Large intestine (tissue), 3 donors: ENCODE data around the gene USP12. TPM values are rescaled to one million over a fixed set of nuclear protein-coding genes. Genes with fewer than 3 reads are reported as not detected.
A peak's percentile ranks its signal among the peaks of the same experiment; 100 is the strongest.

Source experiments
- DNase-seq, 2 donors: peaks; one replicate each; pipeline versions ENCODE4 v3.0.0 to v3.0.0-alpha.2; 2013
- H3K27ac ChIP-seq: one replicate; pipeline ENCODE4 v1.5.1; 2013; ENCODE audit warnings: low read length
- H3K27me3 ChIP-seq: 2 replicates; pipeline ENCODE4 v1.6.1; 2013; ENCODE audit warnings: low read length; ENCODE audit not compliant: control insufficient read depth, insufficient read depth
- H3K36me3 ChIP-seq: 2 replicates; pipeline ENCODE4 v1.6.1; 2013; ENCODE audit warnings: low read length; ENCODE audit not compliant: control insufficient read depth, insufficient read depth
- H3K4me1 ChIP-seq: one replicate; pipeline ENCODE4 v1.6.1; 2013; ENCODE audit warnings: low read length; ENCODE audit not compliant: control insufficient read depth, insufficient read depth
- H3K4me3 ChIP-seq: one replicate; pipeline ENCODE4 v1.5.1; 2013; ENCODE audit warnings: low read length
- H3K9me3 ChIP-seq: one replicate; pipeline ENCODE4 v1.6.1; 2013; ENCODE audit warnings: mild to moderate bottlenecking, low read depth, low read length, moderate library complexity; ENCODE audit not compliant: control insufficient read depth
- WGBS: methylation state at CpG from one replicate; pipeline ENCODE4 v1.1.5; 2013; ENCODE audit warnings: low lambda C conversion rate; ENCODE audit not compliant: insufficient coverage; 5-methylcytosine and 5-hydroxymethylcytosine counted together
- polyA plus RNA-seq: library from polyadenylated mRNA; unstranded; fragments of 120-200 nt; gene quantifications from one replicate; pipeline ENCODE4 v1.2.1, GENCODE V29; 2013

Gene USP12
- polyA plus RNA-seq, 1 donor, result 52.7 TPM

DNA sequence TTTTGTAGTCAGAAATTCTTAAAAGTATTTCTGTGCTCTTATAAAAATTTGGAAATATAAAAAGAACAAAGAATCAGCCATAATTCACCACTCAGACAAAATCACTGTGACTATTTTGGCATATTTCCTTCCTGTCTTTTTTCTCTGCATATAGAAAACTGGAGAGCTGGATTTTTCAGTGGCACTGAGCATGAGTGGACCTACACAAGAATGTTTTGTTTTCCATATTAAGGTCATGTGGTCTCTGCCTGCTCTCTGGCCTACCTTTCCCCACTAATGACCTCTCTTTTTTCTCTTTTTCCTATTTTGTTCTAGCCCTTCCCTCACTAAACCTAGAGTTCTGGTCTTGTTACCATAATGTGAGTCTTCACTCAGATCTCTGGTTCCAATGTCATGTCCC is 17.6 kb upstream of the USP12 start:
- no peak for DNase-seq

DNA sequence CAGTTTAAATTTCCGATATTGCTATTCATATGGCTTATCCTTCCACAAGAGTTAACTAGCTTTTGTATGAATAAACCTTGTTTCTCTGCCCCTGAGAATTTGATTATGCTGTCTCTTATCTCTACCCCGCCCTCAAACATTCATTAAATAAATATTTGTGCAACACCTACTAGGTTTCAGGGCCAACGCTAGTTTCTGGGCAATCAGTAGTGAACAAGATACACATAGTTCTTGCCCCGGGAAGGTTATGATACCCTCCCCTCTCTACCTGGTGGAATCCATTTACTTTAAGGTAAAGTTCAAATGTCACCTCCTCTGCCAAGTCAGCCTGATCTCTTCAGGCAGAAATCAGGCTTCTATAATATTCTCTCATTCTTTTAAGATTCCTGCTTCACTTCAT is 16.6 kb upstream of the USP12 start:
- DNase-seq, result no peak
- 80% methylated on average over 1 of the region's 4 CpGs for WGBS
- H3K27ac ChIP-seq, result peak overlapping the region; percentile 29
- H3K36me3 ChIP-seq, result no peaks in the 10 kb centered on the region
- no peaks in the 10 kb centered on the region for H3K9me3 ChIP-seq
- H3K27me3 ChIP-seq, result no peaks in the 10 kb centered on the region
- H3K4me3 ChIP-seq, result no peak overlapping the region
- peaks cover 3% of the 10 kb centered on the region for H3K4me1 ChIP-seq

More for the DNA sequence above, 17.6 kb upstream of the USP12 start:
- H3K27me3 ChIP-seq, result no peaks in the 10 kb centered on the region
- H3K4me1 ChIP-seq, result peaks cover 3% of the 10 kb centered on the region
- no peak overlapping the region for H3K4me3 ChIP-seq
- H3K36me3 ChIP-seq, result no peaks in the 10 kb centered on the region
- no peak overlapping the region for H3K27ac ChIP-seq
- no peaks in the 10 kb centered on the region for H3K9me3 ChIP-seq

DNA sequence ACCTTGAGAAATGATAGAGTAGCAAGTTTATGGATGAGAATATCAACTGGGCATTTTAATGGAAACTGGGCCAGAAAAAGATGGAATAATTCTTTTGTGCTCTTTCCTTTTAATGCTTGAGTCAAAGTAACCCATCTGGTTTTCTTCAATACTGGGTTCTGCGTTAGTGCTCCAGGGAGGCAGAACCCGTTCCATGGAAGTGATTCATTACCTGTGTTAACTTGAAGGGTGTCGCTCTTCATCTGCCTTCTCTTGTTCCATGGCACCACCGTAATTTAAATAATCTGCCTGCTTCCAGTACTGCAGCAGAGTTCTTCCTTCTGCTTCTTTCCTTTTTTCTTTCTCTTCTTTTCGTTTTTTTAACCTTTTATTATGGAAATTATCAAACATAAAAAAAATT is 14.7 kb upstream of the USP12 start:
- WGBS, result 42% methylated on average over 5 of the region's 5 CpGs
- no peaks in the 10 kb centered on the region for H3K36me3 ChIP-seq
- H3K27ac ChIP-seq, result no peak overlapping the region
- no peak for DNase-seq
- no peaks in the 10 kb centered on the region for H3K27me3 ChIP-seq
- H3K9me3 ChIP-seq, result no peaks in the 10 kb centered on the region
- peaks cover 3% of the 10 kb centered on the region for H3K4me1 ChIP-seq
- no peak overlapping the region for H3K4me3 ChIP-seq

DNA sequence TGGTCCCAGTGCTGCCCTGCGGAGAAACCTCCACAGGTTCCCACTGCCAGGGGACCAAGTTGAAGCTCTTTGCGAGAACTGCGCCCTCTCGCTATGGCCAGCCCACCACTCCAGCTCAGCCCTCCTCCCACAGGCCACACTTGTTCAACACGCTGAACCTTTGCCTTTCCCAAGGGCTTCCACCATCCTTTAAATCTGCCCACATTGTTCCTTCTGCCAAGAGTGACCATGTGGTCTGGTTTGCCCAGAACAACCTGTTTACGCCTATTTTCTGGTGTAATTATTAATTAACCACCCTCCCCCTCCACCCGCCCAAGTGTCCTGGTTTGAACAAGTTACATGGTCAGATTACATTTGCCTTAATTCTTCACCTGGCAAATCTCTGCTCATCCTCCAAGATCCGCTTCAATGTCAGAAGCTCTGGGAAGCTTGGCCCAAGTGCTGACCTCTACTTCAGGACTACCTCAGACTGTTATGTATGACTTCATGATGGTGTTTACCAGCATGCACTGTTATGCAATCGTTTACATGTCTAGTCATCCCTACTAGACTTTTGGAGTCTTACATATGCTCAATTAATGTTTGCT is 12.0 kb upstream of the USP12 start:
- no peak overlapping the region for H3K27ac ChIP-seq
- no peak overlapping the region for H3K4me3 ChIP-seq
- H3K9me3 ChIP-seq, result no peaks in the 10 kb centered on the region
- peaks cover 3% of the 10 kb centered on the region for H3K4me1 ChIP-seq
- WGBS, result no CpG with 5 or more reads among the region's 9 CpGs
- no peaks in the 10 kb centered on the region for H3K36me3 ChIP-seq
- DNase-seq, result no peak
- H3K27me3 ChIP-seq, result no peaks in the 10 kb centered on the region

DNA sequence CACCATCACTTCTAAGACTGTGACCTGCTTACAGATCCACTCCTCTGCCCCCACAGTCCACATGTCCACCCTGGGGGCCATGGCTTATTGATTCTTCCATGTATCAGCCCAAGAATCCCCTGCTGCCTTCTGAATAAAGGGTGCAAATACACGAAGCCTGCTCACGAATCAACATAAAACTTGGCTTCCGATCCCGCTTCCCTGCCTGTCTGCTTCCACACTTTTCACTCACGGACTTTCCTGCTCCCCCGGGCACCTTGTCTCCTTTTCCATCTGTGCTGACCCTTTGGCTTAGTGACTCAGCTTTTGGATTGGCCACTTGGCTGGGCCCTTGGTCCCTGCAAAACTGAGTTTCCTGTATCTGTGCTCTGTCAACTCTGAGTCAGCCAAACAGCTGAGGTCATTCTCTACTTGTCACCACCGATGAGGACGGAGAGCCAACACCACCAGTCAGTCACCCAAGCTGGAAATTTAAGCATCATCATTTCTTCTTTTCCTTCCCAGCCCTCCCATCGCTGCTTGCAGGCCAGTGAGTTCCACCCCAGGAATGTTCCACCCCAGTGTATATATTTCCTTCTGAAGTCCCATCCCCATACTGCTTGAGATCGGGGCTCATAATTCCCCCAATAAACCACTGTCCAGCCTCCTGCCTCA is 11.4 kb upstream of the USP12 start:
- H3K4me1 ChIP-seq, result no peaks in the 10 kb centered on the region
- no peaks in the 10 kb centered on the region for H3K9me3 ChIP-seq
- H3K36me3 ChIP-seq, result no peaks in the 10 kb centered on the region
- no peak for DNase-seq
- H3K27me3 ChIP-seq, result no peaks in the 10 kb centered on the region
- H3K4me3 ChIP-seq, result no peak overlapping the region
- no peak overlapping the region for H3K27ac ChIP-seq
- WGBS, result 70% methylated on average over 4 of the region's 10 CpGs

DNA sequence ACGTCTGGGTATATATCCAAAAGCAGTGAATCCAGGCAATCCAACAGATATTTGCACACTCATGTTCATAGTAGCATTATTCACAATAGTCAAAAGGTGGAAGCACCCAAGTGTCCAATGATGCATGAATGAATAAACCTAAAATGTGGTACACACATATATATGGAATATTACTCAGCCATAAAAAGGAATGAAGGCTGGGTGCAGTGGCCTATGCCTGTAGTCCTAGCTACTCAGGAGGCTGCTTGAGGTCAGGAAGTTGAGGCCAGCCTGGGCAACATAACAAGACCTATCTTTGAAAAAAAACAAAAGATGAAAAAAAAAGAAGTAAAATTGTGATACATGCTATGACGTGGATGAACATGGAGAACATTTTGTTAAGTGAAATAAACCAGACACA is 10.4 kb upstream of the USP12 start:
- Histone ChIP-seq H3K27me3 (no peaks in the 10 kb centered on the region), H3K4me3 (no peak overlapping the region), H3K36me3 (no peaks in the 10 kb centered on the region), H3K4me1 (no peaks in the 10 kb centered on the region), H3K27ac (no peak overlapping the region), H3K9me3 (no peaks in the 10 kb centered on the region)
- DNase-seq, result no peak
- WGBS, result 100% methylated on average over 1 of the region's 2 CpGs

DNA sequence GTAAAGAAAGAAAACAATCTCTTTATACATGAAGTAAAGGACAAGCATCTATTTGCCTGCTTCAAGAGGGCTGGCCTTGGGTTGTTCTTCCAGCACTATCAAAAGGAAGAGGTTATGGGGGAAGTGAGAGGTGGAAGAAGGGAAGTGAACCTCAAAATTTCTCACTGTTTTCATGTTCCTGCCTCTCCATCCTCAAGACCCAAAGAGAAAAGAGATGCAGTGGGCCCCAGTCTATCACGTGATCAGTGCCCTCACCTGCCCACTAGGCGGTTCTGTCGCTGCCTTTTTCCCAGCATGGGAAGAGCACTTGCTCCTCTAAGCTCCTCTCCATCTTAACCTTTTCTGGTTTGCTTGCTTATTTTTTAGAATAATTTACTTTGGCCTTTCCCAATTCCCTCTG is 6.2 kb upstream of the USP12 start:
- Histone ChIP-seq H3K27ac (no peak overlapping the region), H3K4me1 (no peaks in the 10 kb centered on the region), H3K4me3 (no peak overlapping the region), H3K9me3 (no peaks in the 10 kb centered on the region), H3K36me3 (no peaks in the 10 kb centered on the region), H3K27me3 (no peaks in the 10 kb centered on the region)
- WGBS, result 39% methylated on average over 3 of the region's 3 CpGs
- no peak for DNase-seq

DNA sequence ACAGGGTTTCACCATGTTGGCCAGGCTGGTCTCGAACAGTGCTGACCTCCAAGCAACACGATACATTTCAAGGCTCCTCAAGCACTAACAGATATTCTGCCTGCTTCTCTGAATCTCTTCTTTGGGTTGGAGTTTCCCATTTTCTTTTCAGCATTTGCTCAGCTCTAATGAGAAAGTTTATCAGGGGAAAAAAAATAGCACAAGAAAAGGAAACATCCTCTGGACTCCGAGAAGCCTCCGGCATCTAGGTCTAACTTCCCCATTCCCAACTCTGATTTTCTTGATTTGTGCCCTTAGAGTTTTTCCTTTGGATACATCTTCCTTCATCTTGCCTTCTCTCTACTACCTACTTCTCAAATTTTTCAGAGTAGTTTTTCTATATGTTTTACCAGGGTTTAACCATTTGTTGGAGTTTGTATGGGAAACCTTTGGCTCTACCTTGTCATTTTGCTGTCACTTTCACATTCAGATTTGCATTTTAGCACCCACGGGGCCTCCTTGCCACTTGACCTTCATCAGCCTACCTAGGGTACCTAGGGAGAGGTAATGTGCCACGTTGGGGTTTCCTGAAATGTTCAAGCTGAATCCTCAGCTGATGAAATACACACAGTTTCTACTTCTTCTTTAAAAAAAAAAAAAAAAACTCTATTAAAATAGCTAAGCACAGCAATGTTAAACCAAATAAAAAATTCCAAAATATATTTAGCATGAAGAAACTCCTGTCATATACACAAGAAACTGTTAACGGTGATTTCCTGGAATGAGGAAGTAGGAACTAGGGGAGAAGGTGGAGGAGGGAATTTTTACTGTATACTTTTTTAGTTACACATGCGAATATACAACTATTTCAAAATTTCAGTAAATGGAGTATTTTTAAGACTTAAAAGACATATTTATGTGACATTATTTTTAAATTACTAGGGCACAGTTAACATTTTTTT is 5.1 kb upstream of the USP12 start:
- WGBS, result 92% methylated on average over 2 of the region's 8 CpGs
- H3K4me3 ChIP-seq, result no peak overlapping the region
- H3K4me1 ChIP-seq, result no peaks in the 10 kb centered on the region
- H3K27ac ChIP-seq, result no peak overlapping the region
- no peaks in the 10 kb centered on the region for H3K9me3 ChIP-seq
- DNase-seq, result no peak
- H3K36me3 ChIP-seq, result no peaks in the 10 kb centered on the region
- H3K27me3 ChIP-seq, result no peaks in the 10 kb centered on the region

DNA sequence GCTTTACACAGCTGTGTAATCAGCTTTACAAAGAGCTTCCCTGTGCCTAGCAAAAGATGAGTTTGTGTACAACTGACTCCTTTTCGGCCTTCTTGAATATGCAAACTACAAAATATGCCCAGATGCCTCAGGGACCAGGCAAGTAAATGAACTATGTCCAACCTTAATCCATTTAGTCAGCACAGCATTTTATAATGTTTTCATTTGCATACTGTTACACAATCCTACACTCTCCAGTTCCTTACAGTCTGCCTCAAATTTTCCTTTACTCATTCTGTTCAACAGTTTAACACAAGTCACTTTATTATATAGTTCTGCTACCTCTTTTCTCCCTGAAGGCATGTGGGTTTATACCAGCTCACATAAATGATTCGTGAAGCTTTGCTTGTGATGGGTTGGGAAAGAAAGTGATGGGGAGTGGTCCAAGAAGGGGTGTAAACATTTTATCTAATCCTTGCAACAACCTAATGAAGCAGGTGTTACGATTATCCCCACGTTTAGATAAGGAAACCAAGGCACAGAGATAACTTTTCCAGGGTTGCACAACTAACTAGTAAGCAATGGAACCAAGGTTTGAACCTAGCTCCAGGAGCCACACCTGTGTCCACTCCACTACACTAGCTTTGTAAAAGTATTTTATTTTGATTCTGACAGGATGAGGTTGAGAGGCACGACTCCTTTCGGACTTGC is 3.3 kb upstream of the USP12 start:
- H3K27ac ChIP-seq, result peak overlapping the region; percentile 34
- H3K9me3 ChIP-seq, result no peaks in the 10 kb centered on the region
- H3K4me3 ChIP-seq, result no peak overlapping the region
- no peaks in the 10 kb centered on the region for H3K27me3 ChIP-seq
- no peaks in the 10 kb centered on the region for H3K4me1 ChIP-seq
- DNase-seq, result peak; percentile 20 to 56
- 81% methylated on average over 3 of the region's 6 CpGs for WGBS
- H3K36me3 ChIP-seq, result no peaks in the 10 kb centered on the region

DNA sequence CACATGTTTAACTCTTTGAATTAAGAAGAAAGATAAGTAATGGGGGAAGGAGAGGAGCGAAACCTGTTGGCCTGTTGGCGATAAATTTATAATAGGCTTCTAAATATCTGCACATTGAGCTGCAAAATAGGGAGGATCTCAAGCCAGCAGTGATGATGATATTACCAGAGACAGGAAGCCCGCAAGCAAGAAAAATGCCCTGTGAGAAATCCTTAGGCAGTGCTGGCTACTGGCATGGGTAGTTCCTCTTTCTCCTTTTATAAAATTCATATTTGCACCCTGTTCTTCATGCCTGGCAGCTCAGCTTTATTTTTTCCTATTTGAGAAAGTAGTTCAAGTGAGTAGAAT is 858 bp upstream of the USP12 start:
- Histone ChIP-seq H3K4me1 (peaks cover 15% of the 10 kb centered on the region), H3K9me3 (no peaks in the 10 kb centered on the region), H3K27ac (peak overlapping the region; percentile 88), H3K27me3 (no peaks in the 10 kb centered on the region), H3K4me3 (peak overlapping the region; percentile 52), H3K36me3 (no peaks in the 10 kb centered on the region)
- WGBS, result no CpG with 5 or more reads among the region's 3 CpGs
- no peak for DNase-seq
